HL-60/S4 (cell line): ENCODE results near the gene NLRP10.
"Not testable (repeated sequence)": the region's sequence is repeated elsewhere in the genome, so short reads cannot be mapped to it uniquely, and the experiment has no call there.

Source experiments
- in situ Hi-C: fragments of 300-500 bp; cut with MboI; formaldehyde crosslinking; loops from 2 replicates; pipeline ENCODE4 v1.14.3; 2022; ENCODE audit warnings: low sequenced_read_pairs

Gene NLRP10, protein sequence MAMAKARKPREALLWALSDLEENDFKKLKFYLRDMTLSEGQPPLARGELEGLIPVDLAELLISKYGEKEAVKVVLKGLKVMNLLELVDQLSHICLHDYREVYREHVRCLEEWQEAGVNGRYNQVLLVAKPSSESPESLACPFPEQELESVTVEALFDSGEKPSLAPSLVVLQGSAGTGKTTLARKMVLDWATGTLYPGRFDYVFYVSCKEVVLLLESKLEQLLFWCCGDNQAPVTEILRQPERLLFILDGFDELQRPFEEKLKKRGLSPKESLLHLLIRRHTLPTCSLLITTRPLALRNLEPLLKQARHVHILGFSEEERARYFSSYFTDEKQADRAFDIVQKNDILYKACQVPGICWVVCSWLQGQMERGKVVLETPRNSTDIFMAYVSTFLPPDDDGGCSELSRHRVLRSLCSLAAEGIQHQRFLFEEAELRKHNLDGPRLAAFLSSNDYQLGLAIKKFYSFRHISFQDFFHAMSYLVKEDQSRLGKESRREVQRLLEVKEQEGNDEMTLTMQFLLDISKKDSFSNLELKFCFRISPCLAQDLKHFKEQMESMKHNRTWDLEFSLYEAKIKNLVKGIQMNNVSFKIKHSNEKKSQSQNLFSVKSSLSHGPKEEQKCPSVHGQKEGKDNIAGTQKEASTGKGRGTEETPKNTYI

DNA sequence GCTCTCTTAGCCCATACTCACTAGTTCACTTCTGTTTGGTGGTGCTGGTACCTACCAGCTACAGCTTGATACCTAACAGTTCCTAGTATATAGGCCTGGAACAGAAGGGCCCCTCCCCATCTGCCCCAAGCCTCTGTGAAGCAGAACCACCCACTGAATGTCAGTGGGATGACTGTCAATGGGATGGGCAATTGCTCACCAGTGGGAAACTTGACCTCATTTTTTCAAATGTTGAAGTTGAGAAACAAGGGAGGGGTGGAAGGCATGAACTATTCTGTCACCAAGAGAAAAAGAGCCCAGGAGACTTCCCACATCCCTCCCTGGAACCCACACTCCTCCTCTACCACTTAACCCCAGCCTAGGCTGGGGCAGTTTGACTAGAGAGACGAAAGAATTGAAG is at the start of gene NLRP10:
Gene NLRP10, minus strand, starts transcription at position 62 of the 400 bp plus-strand sequence. CDS start 1,952 bp downstream, outside the sequence.
- in situ Hi-C loops, result no loop called here

DNA sequence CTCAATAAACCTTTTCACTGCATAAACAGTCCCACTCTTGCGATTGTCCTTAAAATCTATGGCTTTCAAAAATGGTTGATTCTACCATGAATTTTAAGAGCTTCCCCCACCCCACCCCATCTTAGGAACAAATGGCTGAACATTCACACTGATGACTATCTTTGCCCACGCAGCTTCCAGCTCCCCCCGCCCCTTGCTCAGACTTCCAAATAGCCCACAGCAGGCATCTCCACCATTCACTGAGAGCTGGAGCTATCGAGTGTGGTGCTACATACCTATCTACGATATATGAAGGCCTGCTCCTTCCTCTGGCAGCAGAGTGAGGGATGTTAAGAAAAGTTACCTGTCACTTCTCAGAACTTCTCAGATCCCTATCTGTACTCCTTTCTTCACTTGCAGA is 48.6 kb upstream of the NLRP10 start:
- in situ Hi-C loops, result no loop called here

DNA sequence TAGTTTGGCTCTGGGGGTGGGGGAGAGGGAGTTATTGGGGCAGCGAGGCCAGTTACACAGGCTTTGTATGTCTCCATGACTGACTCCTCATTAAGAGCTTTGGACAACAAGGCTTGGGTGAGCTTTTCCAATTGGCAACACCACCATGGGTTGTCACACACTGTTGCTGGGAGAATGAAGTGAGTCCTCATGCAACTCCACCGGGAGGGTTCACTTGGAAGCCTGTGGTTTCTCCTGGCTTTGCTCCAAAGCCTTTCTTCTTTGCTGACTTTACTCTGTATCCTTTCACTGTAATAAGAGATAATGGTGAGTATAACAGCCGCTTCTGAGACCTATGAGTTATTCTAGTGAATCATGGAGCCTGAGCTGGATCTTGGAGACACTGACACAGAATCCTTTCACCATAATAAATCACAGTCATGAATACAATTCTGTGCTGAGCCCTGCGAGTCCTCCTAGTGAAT is 46.8 kb upstream of the NLRP10 start:
- in situ Hi-C loops, result no loop called here

DNA sequence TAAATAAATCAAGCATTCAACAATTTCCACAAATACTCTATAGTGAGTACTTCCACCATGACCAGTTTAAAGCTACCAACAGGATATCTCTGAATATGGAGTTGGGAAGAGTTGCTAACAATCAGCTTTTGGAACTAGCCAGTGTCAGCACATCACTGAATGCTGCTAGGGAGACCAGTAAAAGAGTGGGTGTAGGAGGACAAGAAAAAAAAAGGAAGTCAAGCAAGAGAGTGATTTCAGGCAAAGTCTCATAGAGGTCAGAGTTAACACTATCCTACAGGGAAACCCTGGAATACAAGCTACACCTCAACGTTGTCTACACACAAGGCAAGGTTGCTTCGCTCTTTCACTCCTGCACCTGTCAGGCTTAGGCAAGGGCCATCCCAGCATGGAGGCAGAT is 46.1 kb upstream of the NLRP10 start:
- in situ Hi-C loops, result no loop called here

DNA sequence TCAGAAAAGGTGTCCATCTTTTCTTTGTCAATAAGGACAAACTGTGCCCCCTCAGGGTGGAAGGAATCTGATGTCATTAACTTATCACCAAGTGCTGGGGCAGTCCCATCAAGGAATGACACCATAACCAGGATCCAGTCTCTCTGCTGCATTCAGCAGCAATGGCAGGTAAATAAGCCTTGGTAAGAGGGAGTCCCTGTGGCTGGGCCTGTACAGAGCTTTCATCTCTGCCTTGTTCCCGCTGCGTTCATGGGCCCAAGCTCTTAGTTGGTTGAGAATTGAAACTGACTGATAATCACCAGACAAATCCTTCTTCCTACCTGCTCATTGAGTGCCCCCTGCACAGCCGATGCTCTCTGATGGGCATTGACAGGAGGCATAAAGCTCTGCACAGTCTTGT is 44.6 kb upstream of the NLRP10 start:
- in situ Hi-C loops, result no loop called here

DNA sequence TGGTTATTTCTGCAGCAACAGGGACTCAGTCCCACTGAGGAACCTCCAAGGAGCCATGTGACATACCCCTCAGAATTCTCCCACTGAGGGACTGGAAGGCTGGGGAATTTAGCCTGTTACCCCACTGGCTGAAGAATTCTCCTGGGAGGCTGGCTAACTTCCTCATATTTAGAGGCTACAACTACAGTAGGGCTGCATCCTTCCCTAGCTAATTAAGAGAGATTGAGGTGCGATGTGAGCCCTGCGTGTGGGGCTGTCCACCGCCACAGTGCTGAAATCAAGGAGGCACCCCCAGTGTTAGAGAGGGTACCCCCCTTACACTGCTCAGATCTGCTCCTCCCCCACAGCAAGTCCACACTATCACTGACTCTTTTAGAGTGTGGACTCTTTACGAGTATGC is 43.0 kb upstream of the NLRP10 start:
- in situ Hi-C loops, result no loop called here

DNA sequence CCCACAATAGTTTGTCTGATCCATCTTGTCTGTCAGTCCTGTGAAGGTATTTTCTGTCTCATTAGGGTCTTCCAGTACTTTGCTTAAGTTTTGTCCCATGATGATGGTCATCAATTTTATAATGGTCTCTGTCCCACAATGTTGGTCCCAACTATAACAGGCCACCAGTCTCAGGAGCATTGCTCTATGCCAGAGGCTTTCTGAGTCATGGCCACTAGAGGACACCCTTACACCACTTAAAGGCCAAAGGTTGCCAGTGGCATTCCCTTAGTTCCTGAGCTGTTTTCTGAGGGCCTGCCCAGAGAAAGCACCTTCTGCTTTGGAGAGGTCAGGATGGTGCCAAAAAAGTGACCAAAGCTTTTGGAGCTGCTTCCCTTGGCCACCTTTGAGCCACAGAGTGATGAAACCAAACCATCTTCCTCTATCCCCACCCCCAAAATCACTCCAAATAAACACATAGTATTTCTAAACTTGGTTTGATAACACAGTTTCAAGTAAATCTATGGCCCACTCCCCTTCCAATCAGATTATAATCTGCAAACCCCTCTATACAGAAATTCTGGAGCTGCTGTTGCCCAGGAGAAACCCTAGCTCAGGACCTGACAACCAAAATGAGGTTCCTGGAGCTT is 41.2 kb upstream of the NLRP10 start:
- in situ Hi-C loops, result no loop called here

DNA sequence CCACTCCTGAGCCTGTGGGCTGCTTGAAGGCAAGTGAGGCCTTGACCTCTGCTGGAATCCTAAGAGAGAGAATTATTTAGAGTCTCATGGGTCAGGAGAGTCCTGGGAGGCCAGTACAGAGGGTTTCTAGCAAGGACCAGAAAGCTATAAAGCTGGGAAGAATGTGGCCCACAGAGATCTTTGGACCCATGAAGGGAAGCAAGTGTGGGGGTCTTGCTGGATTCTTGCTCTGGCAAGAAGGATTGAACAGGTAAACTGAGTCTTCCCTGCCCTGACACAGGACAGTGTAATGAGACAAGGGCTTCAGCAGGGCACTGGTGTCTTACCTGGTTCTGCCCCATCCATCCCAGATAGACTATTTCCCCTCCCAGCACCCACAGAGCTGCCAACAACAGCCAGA is 40.3 kb upstream of the NLRP10 start:
- in situ Hi-C loops, result no loop called here

DNA sequence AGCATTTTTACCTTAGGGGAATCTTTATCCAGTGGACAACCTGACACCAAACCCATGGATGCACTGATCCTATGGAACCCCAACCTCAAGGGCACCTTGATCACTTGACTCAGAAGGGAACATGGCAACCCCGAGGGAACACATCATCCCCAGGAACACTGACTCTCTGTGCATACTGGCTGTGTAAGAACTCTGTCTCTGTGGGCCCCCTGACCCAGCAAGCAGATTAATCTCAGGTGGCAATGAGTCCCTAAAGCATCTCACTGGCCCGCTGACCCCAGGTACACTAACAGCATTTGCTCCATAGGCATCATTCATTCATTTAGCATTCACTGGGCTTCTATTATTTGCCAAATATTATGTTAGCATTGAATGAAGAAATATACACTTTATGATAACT is 38.8 kb upstream of the NLRP10 start:
- in situ Hi-C loops, result no loop called here

DNA sequence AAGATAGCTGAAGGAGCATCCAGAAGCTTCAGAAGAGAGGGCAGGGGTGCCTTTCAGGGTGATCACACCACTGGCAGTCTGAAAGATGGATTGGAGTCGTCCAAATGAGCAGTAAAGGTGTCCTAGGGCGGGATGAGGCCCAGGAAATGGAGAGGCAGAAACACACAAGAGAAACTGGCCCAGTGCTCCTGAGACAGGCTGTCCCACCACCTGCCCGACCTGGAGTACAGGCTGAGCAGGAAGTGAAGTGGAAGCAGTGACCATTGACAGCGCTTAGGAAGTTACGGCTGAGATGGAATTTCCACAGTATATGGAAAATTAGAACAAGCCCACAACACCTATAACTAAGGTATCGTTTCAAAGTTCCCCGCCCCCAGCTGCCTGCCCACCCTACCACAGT is 37.9 kb upstream of the NLRP10 start:
- in situ Hi-C loops, result no loop called here

DNA sequence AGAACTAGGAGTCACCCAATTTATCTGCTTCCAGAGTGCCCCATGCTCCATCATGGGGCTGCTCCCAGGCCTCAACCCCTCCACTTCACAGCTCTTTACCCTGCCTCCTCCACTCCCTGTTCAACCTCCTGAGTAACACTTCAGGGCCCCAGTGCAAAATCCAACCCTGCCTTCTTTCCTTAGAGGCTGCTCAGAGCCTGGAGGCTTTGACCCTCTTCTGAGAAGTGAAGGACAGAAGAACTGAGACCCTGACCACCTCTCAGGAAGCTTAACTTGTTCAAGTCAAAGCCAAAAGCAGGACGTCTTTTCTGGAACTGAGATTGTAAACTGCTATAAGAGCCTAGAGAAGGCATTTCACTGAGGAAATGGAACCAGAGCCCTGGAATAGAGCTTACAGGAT is 37.4 kb upstream of the NLRP10 start:
- in situ Hi-C loops, result no loop called here

DNA sequence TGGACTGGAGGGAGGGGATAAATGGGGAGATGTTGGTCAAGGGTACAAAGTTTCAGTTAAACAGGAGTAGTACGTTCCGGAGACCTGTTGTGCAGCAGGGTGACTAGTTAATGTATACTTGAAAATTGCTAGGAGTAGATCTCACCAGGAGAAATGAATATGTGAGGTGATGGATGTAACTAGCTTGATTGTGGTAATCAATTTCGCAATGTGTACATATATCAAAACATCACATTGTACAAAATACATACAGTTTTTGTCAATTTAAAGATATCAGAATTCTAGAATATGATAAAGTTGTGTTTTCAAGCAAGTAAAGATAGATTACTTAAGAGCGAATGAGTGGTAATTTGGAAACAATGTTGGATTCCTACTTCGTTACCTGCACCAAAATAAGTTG is 35.1 kb upstream of the NLRP10 start:
- in situ Hi-C loops, result no loop called here

DNA sequence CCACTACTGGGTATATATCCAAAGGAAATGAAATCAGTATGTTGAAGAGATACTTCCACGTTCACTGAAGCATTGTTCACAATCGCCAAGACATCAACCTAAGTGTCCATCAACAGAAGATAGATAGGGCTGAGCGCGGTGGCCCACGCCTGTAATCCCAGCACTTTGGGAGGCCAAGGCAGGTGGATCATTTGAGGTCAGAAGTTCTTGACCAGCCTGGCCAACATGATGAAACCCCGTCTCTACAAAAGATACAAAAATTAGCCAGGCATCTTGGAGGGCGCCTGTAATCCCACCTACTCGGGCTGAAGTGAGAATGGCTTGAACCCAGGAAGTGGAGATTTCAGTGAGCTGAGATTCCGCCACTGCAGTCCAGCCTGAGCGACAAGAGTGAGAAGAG is 34.5 kb upstream of the NLRP10 start:
- in situ Hi-C loops, result no loop called here

DNA sequence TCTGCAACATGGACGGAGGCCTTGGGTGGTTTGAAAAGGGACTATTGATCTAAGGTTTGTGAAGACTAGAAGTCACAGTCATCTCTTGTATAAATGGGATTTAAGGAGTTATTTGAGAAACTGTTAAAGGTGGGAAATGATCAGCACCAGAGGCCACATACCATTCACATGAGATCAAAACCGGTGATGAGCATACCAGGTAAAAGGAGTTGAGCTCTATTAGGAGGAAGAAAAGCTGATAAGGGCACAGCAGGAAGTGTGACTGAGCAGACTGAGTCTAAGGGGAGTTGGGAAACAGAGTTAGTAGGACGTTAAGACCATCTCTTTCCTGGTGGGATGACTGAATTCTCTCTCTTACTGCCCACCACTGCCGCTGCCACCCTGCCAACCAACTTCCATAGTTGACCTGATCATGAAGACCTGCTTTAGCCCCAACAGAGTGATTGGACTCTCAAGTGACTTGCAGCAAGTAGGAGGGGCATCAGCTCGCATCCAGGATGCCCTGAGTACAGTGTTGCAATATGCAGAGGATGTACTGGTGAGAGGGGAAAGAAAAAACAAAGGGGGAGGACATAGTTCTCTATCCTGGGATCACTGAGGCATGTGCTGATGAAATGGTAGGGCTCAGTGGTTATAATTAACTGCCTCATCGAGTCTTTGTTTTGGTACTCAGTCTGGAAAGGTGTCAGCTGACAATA is 29.5 kb upstream of the NLRP10 start:
- in situ Hi-C loops, result no loop called here

DNA sequence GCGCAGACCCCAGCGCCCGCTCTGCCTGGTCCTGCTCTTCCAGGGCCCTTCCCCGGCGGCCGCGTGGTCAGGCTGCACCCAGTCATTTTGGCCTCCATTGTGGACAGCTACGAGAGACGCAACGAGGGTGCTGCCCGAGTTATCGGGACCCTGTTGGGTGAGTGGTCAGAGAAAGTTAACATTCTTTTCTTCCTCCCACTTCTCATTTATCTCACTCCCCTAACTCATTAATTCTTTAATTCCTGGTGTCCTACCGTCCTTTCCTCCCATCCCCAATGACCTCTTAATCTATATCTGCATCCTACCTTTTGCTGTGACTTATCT is 22.3 kb upstream of the NLRP10 start:
- in situ Hi-C loops, result not testable (repeated sequence)

DNA sequence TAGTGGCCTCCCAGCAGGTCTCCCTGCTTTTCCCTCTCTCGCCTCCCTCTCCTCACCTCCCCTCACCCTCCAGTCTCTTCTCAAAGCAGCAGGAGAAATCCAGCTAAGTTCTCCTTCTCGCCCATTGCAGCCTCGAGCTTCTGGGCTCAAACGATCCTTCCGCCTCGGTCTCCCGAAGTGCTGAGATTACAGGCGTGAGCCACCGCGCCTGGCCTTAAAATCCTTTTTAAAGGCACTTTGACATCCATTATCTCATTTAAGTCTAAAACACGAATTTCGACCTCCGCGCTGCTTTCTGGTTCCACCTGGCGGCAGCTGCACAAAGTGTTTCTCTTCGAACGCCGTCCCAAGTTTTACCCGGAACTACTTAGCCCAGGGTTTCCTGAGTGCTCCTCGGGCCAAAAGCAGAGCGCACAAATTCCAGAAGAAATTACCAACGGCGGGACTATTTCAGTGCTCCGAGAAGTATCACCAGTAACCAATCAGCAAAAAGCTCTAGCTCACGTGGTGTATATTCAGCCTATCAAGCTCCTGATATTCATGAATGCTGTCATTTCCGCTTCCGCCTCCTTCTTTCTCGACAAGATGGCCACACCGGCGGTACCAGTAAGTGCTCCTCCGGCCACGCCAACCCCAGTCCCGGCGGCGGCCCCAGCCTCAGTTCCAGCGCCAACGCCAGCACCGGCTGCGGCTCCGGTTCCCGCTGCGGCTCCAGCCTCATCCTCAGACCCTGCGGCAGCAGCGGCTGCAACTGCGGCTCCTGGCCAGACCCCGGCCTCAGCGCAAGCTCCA is 21.7 kb upstream of the NLRP10 start, which contains the start of gene EIF3F:
Gene EIF3F, plus strand, starts transcription at position 570 of the 792 bp plus-strand sequence. Its CDS starts 16 bp downstream, at position 586.
- in situ Hi-C loops, result no loop called here

DNA sequence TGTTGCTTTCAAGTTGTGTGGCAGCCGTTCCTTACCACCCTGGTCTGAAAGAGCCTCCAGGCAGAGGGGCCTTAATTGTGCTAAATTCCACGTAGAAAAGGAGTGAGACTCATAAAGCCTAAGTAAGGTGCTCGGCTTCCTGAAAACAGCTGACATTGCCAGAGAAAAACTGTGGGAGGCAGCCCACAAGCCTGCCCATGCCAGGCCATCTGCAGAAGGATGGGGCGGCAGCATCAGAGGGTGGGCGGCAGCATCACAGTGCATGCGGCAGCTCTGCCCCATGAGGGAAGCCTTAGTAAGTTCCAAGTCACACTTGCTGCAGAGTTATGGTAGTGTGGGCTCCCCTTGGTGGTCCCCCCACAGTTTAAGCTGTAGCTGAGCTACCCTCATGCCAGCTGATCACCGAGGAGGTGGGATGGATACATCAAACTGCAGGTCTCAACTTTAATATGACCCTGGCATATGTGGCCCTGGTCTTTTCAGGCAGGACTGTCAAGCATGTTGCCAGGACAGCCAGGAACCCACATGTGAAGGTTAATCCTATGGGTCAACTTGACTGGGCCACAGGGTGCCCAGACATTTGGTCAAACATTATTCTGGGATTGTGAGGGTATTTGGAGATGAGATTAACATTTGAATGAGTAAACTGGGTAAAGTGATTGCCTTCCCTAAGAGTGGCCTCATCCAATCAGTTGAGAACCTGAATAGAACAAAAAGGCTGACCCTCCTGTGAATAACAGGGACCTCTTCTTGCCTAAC is 18.8 kb upstream of the NLRP10 start:
- in situ Hi-C loops, result no loop called here

DNA sequence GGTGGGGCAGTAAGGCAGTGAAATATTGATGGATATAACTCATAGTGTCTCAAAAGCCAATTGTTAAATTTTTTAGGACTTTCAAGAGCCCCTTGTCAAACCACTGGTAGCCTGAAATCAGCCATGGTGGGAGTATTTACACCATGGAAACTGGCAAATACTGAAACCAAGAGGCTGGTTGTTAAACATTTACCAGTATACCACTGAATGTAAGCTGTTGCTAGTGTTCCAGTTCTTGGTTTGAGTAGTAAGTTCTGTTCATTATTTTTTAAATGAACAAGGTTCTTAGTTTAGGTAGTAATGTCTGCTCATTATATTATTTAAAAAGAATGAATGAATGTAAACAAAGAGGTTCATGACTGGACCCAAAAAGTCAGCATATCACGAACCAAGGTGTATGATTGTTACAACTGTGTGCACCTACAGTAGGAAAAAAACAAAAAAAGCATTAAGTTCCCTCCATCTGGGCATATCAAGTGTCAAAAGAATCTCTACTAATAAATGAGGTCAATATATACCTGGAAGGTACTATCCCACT is 17.4 kb upstream of the NLRP10 start:
- in situ Hi-C loops, result no loop called here

DNA sequence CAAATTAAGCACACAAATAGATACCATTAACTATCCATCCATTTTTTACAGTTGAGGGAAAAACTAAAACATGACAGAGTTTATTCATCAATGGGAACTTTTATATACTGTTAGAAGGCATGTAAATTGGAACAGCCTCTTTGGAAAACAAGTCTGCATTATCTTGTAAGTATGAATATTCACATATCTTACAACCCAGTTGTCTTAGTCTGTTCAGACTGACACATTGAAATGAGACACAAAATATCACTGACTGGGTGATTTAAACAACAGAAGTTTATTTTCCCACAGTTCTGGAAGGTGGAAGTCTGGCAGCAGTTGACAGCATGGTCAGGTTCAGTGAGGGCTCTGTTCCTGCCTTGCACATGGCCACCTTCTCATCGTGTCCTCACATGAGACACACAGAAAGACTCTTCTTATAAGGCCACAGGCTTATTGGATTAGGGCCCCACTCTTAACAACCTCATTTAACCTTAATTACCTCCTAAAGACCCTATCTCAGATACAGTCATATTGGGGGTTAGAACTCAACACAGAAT is 16.4 kb upstream of the NLRP10 start:
- in situ Hi-C loops, result no loop called here
